Endothelial cell (in vitro differentiated cells): ENCODE data around the gene TRAPPC8. TPM values are rescaled to one million over a fixed set of nuclear protein-coding genes. Genes with fewer than 3 reads are reported as not detected.

Experiments used
- DNase-seq: peaks from one replicate; pipeline ENCODE4 v3.0.0; 2021; ENCODE audit warnings: low spot score
- H3K27ac Mint-ChIP-seq: one replicate; pipeline ENCODE4 v1.8.0; 2021; ENCODE audit warnings: mixed read lengths, inconsistent platforms; ENCODE audit not compliant: unreplicated experiment
- H3K27me3 Mint-ChIP-seq: one replicate; pipeline ENCODE4 v1.8.0; 2021; ENCODE audit warnings: mild to moderate bottlenecking, moderate library complexity, mixed read lengths, inconsistent platforms; ENCODE audit not compliant: unreplicated experiment
- H3K36me3 Mint-ChIP-seq: one replicate; pipeline ENCODE4 v1.8.0; 2021; ENCODE audit warnings: mild to moderate bottlenecking, low read depth, mixed read lengths, inconsistent platforms; ENCODE audit not compliant: unreplicated experiment
- H3K4me1 Mint-ChIP-seq: one replicate; pipeline ENCODE4 v1.8.0; 2021; ENCODE audit warnings: mild to moderate bottlenecking, mixed read lengths, inconsistent platforms; ENCODE audit not compliant: unreplicated experiment
- H3K4me3 Mint-ChIP-seq: one replicate; pipeline ENCODE4 v1.8.0; 2021; ENCODE audit warnings: mild to moderate bottlenecking, mixed read lengths, inconsistent platforms; ENCODE audit not compliant: unreplicated experiment
- H3K9me3 Mint-ChIP-seq: one replicate; pipeline ENCODE4 v1.8.0; 2021; ENCODE audit warnings: mixed read lengths, inconsistent platforms; ENCODE audit not compliant: unreplicated experiment
- CTCF ChIP-seq: fragments of 200-600 bp; sonication (generic); IDR thresholded peaks from one replicate; pipeline ENCODE4 v1.5.0; 2021; ENCODE audit warnings: antibody characterized with exemption; ENCODE audit not compliant: unreplicated experiment
- total RNA-seq: library from RNA; stranded (reverse); fragmentation: NEBNext Ultra II Directional; extraction: Animal tissue kit (Norgen Biotek cat#: 25700); gene quantifications from one replicate; pipeline ENCODE4 v1.2.1, GENCODE V29; 2021; ENCODE audit not compliant: unreplicated experiment

Gene TRAPPC8
- total RNA-seq, 1 donor from 2014 or later, result 40.7 TPM

GRCh38 chr18:31791817-31792579 is 150.9 kb downstream of the TRAPPC8 start:
- no peak for TF ChIP-seq CTCF
- Mint-ChIP-seq H3K9me3 (no peaks in the 10 kb centered on the region), H3K36me3 (no peaks in the 10 kb centered on the region), H3K27ac (no peak overlapping the region), H3K27me3 (peaks cover 2% of the 10 kb centered on the region), H3K4me3 (no peak overlapping the region), H3K4me1 (no peaks in the 10 kb centered on the region)
- DNase-seq, result no peak

- no peak for TF ChIP-seq CTCF
- Mint-ChIP-seq H3K27me3 (no peaks in the 10 kb centered on the region), H3K36me3 (no peaks in the 10 kb centered on the region), H3K27ac (no peak overlapping the region), H3K9me3 (no peaks in the 10 kb centered on the region), H3K4me3 (no peak overlapping the region), H3K4me1 (no peaks in the 10 kb centered on the region)
- DNase-seq, result no peak
These were observed 153.5 kb downstream of the TRAPPC8 start for GRCh38 chr18:31789409-31789808.

DNA sequence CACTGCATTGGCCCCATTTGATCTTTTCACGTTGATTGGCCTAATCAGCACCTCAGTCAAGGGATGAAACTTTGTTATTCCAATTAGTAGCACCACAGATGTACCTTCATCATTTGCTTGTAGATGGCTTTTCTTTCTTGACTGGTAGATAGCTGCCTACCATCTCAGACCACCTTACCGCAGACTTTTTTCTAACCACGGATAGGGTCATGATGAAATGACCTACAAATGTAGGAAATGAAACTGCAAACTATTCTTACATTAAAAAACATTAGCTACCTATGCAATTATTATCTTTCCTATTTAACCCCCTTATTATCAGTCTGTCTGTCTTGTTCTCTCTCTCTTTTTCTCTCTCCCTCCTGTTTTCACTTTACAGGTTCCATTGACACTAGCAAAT is 159.9 kb downstream of the TRAPPC8 start:
- Mint-ChIP-seq H3K36me3 (peaks cover 10% of the 10 kb centered on the region), H3K27me3 (no peaks in the 10 kb centered on the region), H3K4me3 (no peak overlapping the region), H3K9me3 (peaks cover 5% of the 10 kb centered on the region), H3K4me1 (no peaks in the 10 kb centered on the region), H3K27ac (no peak overlapping the region)
- no peak for TF ChIP-seq CTCF
- no peak for DNase-seq

Other genes with a start within 250 kb of the TRAPPC8 start
- 0.23 TPM for gene SLC25A52, start 182.2 kb downstream of the TRAPPC8 start, total RNA-seq
- gene RNF125, start 75.7 kb upstream of the TRAPPC8 start, total RNA-seq, result 5.2 TPM
- 30.5 TPM for gene RNF138, start 148.7 kb upstream of the TRAPPC8 start, total RNA-seq
- gene MEP1B, start 246.9 kb upstream of the TRAPPC8 start, total RNA-seq, result 0.15 TPM